Mesenchymal stem cell (in vitro differentiated cells and primary cell): ENCODE data around the gene GPSM1.

Experiments used
- DNase-seq: peaks from one replicate; pipeline ENCODE4 v3.0.0-alpha.2; 2013
- H2AFZ ChIP-seq: one replicate; pipeline ENCODE4 v1.6.1; 2013; ENCODE audit warnings: low read depth, mild to moderate bottlenecking, control low read depth, inconsistent platforms, low read length, moderate library complexity
- H2AK5ac ChIP-seq: 2 replicates; pipeline ENCODE4 v1.6.1; 2013; ENCODE audit warnings: low read length, moderate library complexity, mild to moderate bottlenecking, inconsistent platforms; ENCODE audit not compliant: severe bottlenecking
- H2BK120ac ChIP-seq: one replicate; pipeline ENCODE4 v1.6.1; 2013; ENCODE audit warnings: low read depth, mild to moderate bottlenecking, inconsistent platforms, low read length, moderate library complexity
- H2BK12ac ChIP-seq, 2 experiments: one replicate each; pipeline ENCODE4 v1.6.1; 2013; ENCODE audit warnings: inconsistent platforms in 2 of 2, low read length in 2 of 2, mild to moderate bottlenecking in 2 of 2, moderate library complexity in 2 of 2, control low read depth in 1 of 2
- H2BK15ac ChIP-seq: one replicate; pipeline ENCODE4 v1.6.1; 2013; ENCODE audit warnings: mild to moderate bottlenecking, low read depth, inconsistent platforms; ENCODE audit not compliant: poor library complexity, severe bottlenecking
- H2BK5ac ChIP-seq: 2 replicates; pipeline ENCODE4 v1.6.1; 2013; ENCODE audit warnings: low read depth, mild to moderate bottlenecking, low read length, control low read depth, inconsistent platforms; ENCODE audit not compliant: poor library complexity, severe bottlenecking
- H3K14ac ChIP-seq, 2 experiments: one replicate each; pipeline ENCODE4 v1.6.1; 2013; ENCODE audit warnings: inconsistent platforms in 2 of 2, low read length in 2 of 2, control low read depth in 1 of 2, mild to moderate bottlenecking in 1 of 2, moderate library complexity in 1 of 2
- H3K18ac ChIP-seq, 2 experiments: one replicate each; pipeline ENCODE4 v1.6.1; 2013; ENCODE audit warnings: inconsistent platforms in 2 of 2, low read length in 2 of 2, control low read depth in 1 of 2, low read depth in 1 of 2, mild to moderate bottlenecking in 1 of 2
- H3K23ac ChIP-seq, 2 experiments: one replicate each; pipeline ENCODE4 v1.6.1; 2013; ENCODE audit warnings: inconsistent platforms in 2 of 2, low read length in 2 of 2, mild to moderate bottlenecking in 2 of 2, moderate library complexity in 2 of 2, control low read depth in 1 of 2
- H3K27ac ChIP-seq: 2 replicates; pipeline ENCODE4 v1.5.1; 2013; ENCODE audit warnings: mild to moderate bottlenecking, moderate library complexity, low read length, control low read depth, inconsistent platforms; ENCODE audit not compliant: poor library complexity, severe bottlenecking
- H3K27me3 ChIP-seq, 2 experiments: 2 replicates each; pipeline versions ENCODE4 v1.6.1 to v1.7.0; 2013; ENCODE audit warnings: low read length in 2 of 2, mild to moderate bottlenecking in 2 of 2, moderate library complexity in 2 of 2, control low read depth in 1 of 2, inconsistent platforms in 1 of 2; ENCODE audit not compliant: control insufficient read depth in 1 of 2, insufficient read depth in 1 of 2
- H3K36me3 ChIP-seq, 2 experiments: 2 replicates each; pipeline versions ENCODE4 v1.6.1 to v1.7.0; 2013; ENCODE audit warnings: low read length in 2 of 2, control low read depth in 1 of 2, inconsistent platforms in 1 of 2, low read depth in 1 of 2, mild to moderate bottlenecking in 1 of 2; ENCODE audit not compliant: insufficient read depth in 2 of 2, control insufficient read depth in 1 of 2
- H3K4ac ChIP-seq, 2 experiments: one replicate each; pipeline ENCODE4 v1.6.1; 2013; ENCODE audit warnings: inconsistent platforms in 2 of 2, low read length in 2 of 2, mild to moderate bottlenecking in 2 of 2, moderate library complexity in 2 of 2, control low read depth in 1 of 2, low read depth in 1 of 2
- H3K4me1 ChIP-seq: 2 replicates; pipeline ENCODE4 v1.6.1; 2013; ENCODE audit warnings: low read depth, low read length, control low read depth; ENCODE audit not compliant: control insufficient read depth, insufficient read depth
- H3K4me2 ChIP-seq: 2 replicates; pipeline ENCODE4 v1.6.1; 2013; ENCODE audit warnings: low read length, mild to moderate bottlenecking, inconsistent platforms; ENCODE audit not compliant: poor library complexity, severe bottlenecking
- H3K4me3 ChIP-seq, 2 experiments: 2 replicates each; pipeline versions ENCODE4 v1.5.1 to v1.7.0; 2013; ENCODE audit warnings: low read length in 2 of 2, mild to moderate bottlenecking in 2 of 2, control low read depth in 1 of 2, low read depth in 1 of 2; ENCODE audit not compliant: insufficient read depth in 1 of 2
- H3K79me1 ChIP-seq: replicated peaks from 2 replicates; pipeline ENCODE4 v1.6.1; 2013; ENCODE audit warnings: mild to moderate bottlenecking, control low read depth, low read length, inconsistent platforms; ENCODE audit not compliant: poor library complexity, severe bottlenecking
- H3K9ac ChIP-seq: 2 replicates; pipeline ENCODE4 v1.7.0; 2013; ENCODE audit warnings: mild to moderate bottlenecking, low read length, moderate library complexity
- H3K9me3 ChIP-seq: 2 replicates; pipeline ENCODE4 v1.7.0; 2013; ENCODE audit warnings: mild to moderate bottlenecking, low read length; ENCODE audit not compliant: control insufficient read depth
- H4K8ac ChIP-seq: one replicate; pipeline ENCODE4 v1.6.1; 2013; ENCODE audit warnings: inconsistent platforms, mild to moderate bottlenecking, low read length, moderate library complexity
- H4K91ac ChIP-seq: one replicate; pipeline ENCODE4 v1.6.1; 2013; ENCODE audit warnings: mild to moderate bottlenecking, low read length, inconsistent platforms
- WGBS: methylation state at CpG from one replicate; pipeline ENCODE4 v1.1.7; 2013; ENCODE audit warnings: mixed read lengths; 5-methylcytosine and 5-hydroxymethylcytosine counted together

GPSM1 gene

DNA sequence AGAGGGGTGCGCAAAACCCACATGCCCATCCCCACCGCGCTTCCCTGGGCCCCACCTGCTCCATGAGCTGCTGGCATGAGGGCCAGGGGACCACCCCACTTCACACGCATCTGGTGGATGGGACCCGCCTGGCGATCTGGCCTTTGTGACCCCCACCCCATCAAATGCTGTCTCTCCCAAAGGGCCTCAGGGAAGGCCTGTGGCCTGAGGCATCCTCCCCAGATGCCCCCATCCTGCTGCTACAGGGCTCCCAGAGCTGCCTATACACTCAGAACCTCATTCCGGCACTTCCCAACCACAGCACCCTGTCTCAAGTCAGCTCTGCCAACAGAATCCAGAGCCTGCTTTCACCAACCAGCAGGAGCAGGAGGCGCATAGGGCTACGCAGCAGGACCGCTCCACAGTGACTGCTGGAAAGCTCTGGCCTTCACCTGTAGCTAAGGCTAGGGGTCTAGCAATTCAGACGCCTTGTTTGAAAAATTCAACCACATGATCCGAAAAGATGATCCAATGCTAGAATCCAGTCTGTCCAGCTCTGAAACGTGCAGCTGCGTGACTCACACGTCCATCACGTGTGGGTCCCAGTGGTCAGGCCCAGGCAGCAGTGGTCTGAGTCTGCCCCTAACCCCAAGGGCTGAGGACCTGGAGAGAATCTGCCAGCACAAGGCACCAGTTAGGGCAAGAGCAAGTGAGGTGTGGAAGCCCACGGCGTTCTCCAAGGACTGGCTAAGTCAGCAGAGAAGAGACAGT, 74.0 kb downstream of the GPSM1 start:
- H2BK12ac ChIP-seq = no peak overlapping the region
- H3K9me3 ChIP-seq = no peaks in the 10 kb centered on the region
- no peak overlapping the region for H3K4me2 ChIP-seq
- no peak overlapping the region for H3K4ac ChIP-seq
- H2AK5ac ChIP-seq = no peak overlapping the region
- H3K14ac ChIP-seq = no peak overlapping the region
- no peak overlapping the region for H3K23ac ChIP-seq
- DNase-seq = peak; percentile 15
- peaks cover 28% of the 10 kb centered on the region for H3K79me1 ChIP-seq
- H3K18ac ChIP-seq = no peak overlapping the region
- no peak overlapping the region for H2BK120ac ChIP-seq
- H3K27me3 ChIP-seq = no peaks in the 10 kb centered on the region
- peaks cover 18% of the 10 kb centered on the region for H3K4me1 ChIP-seq
- H2BK5ac ChIP-seq = no peak overlapping the region
- no peak overlapping the region for H3K4me3 ChIP-seq
- H3K27ac ChIP-seq = no peak overlapping the region
- no peak overlapping the region for H4K91ac ChIP-seq
- 92% methylated on average over 18 of the region's 18 CpGs for WGBS
- H3K9ac ChIP-seq = peak overlapping the region; percentile 93
- peaks cover 56 to 67% of the 10 kb centered on the region in 2 experiments for H3K36me3 ChIP-seq
- H4K8ac ChIP-seq = no peak overlapping the region
- H2BK15ac ChIP-seq = no peak overlapping the region
- no peak overlapping the region for H2AFZ ChIP-seq

DNA sequence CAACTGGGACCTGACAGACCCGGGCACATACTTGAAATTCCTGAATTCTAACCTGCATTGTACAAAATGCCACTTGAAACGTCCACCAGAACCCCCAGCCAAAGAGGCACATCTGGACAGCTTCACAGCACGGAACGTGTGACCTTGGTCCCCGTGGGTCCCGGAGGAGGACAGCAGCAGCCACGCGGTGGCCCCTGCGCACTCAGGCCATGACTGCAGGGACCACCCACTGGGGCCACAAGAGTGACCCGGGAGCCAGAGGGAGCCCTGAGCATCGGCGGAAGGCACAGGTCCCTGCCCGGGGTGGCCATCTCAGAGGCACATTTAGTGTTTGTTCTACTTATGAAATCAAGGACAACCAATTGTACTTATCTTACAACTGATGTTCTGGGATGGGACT, 74.7 kb downstream of the GPSM1 start:
- Histone ChIP-seq H3K23ac (no peak overlapping the region), H3K27ac (no peak overlapping the region), H3K4me2 (no peak overlapping the region), H3K18ac (no peak overlapping the region), H2BK5ac (no peak overlapping the region), H3K9ac (peak overlapping the region; percentile 93), H3K4me3 (no peak overlapping the region), H3K4me1 (peaks cover 18% of the 10 kb centered on the region), H2BK12ac (no peak overlapping the region), H2AFZ (no peak overlapping the region), H2BK15ac (no peak overlapping the region), H3K4ac (no peak overlapping the region), H2AK5ac (no peak overlapping the region), H4K91ac (no peak overlapping the region), H4K8ac (no peak overlapping the region), H3K27me3 (no peaks in the 10 kb centered on the region), H2BK120ac (no peak overlapping the region), H3K79me1 (peaks cover 25% of the 10 kb centered on the region), H3K9me3 (no peaks in the 10 kb centered on the region), H3K14ac (no peak overlapping the region), H3K36me3 (peaks cover 54 to 64% of the 10 kb centered on the region in 2 experiments)
- 87% methylated on average over 10 of the region's 13 CpGs for whole genome bisulfite sequencing
- no peak for DNase-seq

GRCh38 chr9:136403538-136403914, 76.2 kb downstream of the GPSM1 start:
- H4K8ac ChIP-seq = no peak overlapping the region
- no peak overlapping the region for H3K4me2 ChIP-seq
- H2AK5ac ChIP-seq = no peak overlapping the region
- H2BK120ac ChIP-seq = no peak overlapping the region
- H3K4me1 ChIP-seq = peaks cover 14% of the 10 kb centered on the region
- no peak overlapping the region for H3K4me3 ChIP-seq
- H3K27me3 ChIP-seq = no peaks in the 10 kb centered on the region
- H4K91ac ChIP-seq = no peak overlapping the region
- H2AFZ ChIP-seq = no peak overlapping the region
- H3K79me1 ChIP-seq = peaks cover 26% of the 10 kb centered on the region
- 99% methylated on average over 4 of the region's 5 CpGs for WGBS
- H3K4ac ChIP-seq = no peak overlapping the region
- H3K14ac ChIP-seq = no peak overlapping the region
- no peak overlapping the region for H2BK12ac ChIP-seq
- DNase-seq = no peak
- H2BK15ac ChIP-seq = no peak overlapping the region
- H2BK5ac ChIP-seq = no peak overlapping the region
- H3K23ac ChIP-seq = no peak overlapping the region
- no peak overlapping the region for H3K9ac ChIP-seq
- no peaks in the 10 kb centered on the region for H3K9me3 ChIP-seq
- no peak overlapping the region for H3K18ac ChIP-seq
- H3K36me3 ChIP-seq = peaks cover 52 to 57% of the 10 kb centered on the region in 2 experiments
- H3K27ac ChIP-seq = no peak overlapping the region

- no peak overlapping the region for H2BK15ac ChIP-seq
Observed at GRCh38 chr9:136403915-136404800, 76.8 kb downstream of the GPSM1 start.

More at GRCh38 chr9:136403915-136404800, 76.8 kb downstream of the GPSM1 start:
- Histone ChIP-seq H3K4ac (no peak overlapping the region), H3K9ac (no peak overlapping the region), H3K23ac (no peak overlapping the region), H3K4me1 (peaks cover 11% of the 10 kb centered on the region), H3K79me1 (peaks cover 28% of the 10 kb centered on the region), H2AFZ (no peak overlapping the region), H3K36me3 (peaks cover 50 to 54% of the 10 kb centered on the region in 2 experiments), H4K91ac (no peak overlapping the region), H3K9me3 (no peaks in the 10 kb centered on the region), H4K8ac (no peak overlapping the region), H3K4me3 (no peak overlapping the region), H2BK5ac (no peak overlapping the region), H3K14ac (no peak overlapping the region), H3K4me2 (no peak overlapping the region), H3K18ac (no peak overlapping the region), H3K27ac (no peak overlapping the region), H2BK12ac (no peak overlapping the region), H3K27me3 (no peaks in the 10 kb centered on the region), H2BK120ac (no peak overlapping the region), H2AK5ac (no peak overlapping the region)
- 96% methylated on average over 32 of the region's 32 CpGs for WGBS
- DNase-seq = no peak
